Skeletal muscle satellite cell (primary cell): ENCODE results near the gene STRN4.

Experiments
- H3K27me3 ChIP-seq: 2 replicates; pipeline ENCODE4 v1.7.0; 2013; ENCODE audit warnings: low read length; ENCODE audit not compliant: control insufficient read depth, insufficient read depth
- H3K36me3 ChIP-seq: 2 replicates; pipeline ENCODE4 v1.7.0; 2013; ENCODE audit warnings: mild to moderate bottlenecking, control low read depth, low read length; ENCODE audit not compliant: insufficient read depth
- H3K4me1 ChIP-seq: 2 replicates; pipeline ENCODE4 v1.7.0; 2013; ENCODE audit warnings: low read length; ENCODE audit not compliant: control insufficient read depth, insufficient read depth
- H3K4me2 ChIP-seq: 2 replicates; pipeline ENCODE4 v1.7.0; 2013; ENCODE audit warnings: mild to moderate bottlenecking, low read length
- H3K4me3 ChIP-seq: 2 replicates; pipeline ENCODE4 v1.7.0; 2013; ENCODE audit warnings: low read length
- H3K9ac ChIP-seq: 2 replicates; pipeline ENCODE4 v1.7.0; 2013; ENCODE audit warnings: mild to moderate bottlenecking, low read depth, low read length, moderate library complexity
- H3K9me3 ChIP-seq: replicated peaks from 2 replicates; pipeline ENCODE4 v1.7.0; 2013; ENCODE audit warnings: mild to moderate bottlenecking, control low read depth, low read length

STRN4 gene

DNA sequence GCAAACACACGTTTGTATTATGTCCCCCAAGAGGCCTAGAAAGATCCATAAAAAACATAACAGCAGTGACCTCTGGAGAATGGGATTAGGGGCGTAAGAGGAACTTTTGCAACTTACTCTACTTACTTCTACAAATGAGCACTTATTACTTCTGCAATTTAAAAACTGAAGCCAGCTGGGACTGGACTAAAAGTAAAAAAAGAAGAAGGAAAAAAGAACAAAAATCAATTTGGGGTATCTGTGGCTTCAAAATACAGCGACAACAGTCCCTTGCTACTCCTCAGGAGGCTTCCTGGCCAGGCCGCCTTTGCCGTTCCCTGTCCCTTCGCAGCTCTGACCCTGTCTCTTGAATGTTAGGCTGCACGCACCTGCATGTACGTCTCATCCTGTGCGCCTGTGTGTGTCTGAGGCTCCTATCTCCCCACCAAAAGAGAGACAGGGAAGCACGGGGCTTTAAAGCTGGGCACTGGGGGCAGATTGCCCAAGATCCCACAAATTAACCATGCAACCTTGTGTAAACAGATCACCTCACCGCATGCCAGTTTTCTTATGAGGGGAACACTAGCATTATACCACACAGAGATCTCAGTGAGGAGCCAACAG lies 12.5 kb downstream of the STRN4 start:
- Histone ChIP-seq H3K9me3 (no peaks in the 10 kb centered on the region), H3K36me3 (peaks cover 77% of the 10 kb centered on the region), H3K4me3 (no peak overlapping the region), H3K4me2 (no peak overlapping the region), H3K4me1 (peaks cover 37% of the 10 kb centered on the region), H3K27me3 (no peaks in the 10 kb centered on the region), H3K9ac (no peak overlapping the region)

GRCh38 chr19:46732966-46733689 lies 13.1 kb downstream of the STRN4 start:
- Histone ChIP-seq H3K4me3 (no peak overlapping the region), H3K36me3 (peaks cover 76% of the 10 kb centered on the region), H3K9ac (no peak overlapping the region), H3K9me3 (no peaks in the 10 kb centered on the region), H3K4me2 (no peak overlapping the region), H3K4me1 (peaks cover 36% of the 10 kb centered on the region), H3K27me3 (no peaks in the 10 kb centered on the region)

GRCh38 chr19:46732172-46732938 lies 13.9 kb downstream of the STRN4 start:
- H3K9me3 ChIP-seq = no peaks in the 10 kb centered on the region
- no peak overlapping the region for H3K4me2 ChIP-seq
- peaks cover 37% of the 10 kb centered on the region for H3K4me1 ChIP-seq
- no peaks in the 10 kb centered on the region for H3K27me3 ChIP-seq
- H3K36me3 ChIP-seq = peaks cover 77% of the 10 kb centered on the region
- H3K4me3 ChIP-seq = no peak overlapping the region
- no peak overlapping the region for H3K9ac ChIP-seq

DNA sequence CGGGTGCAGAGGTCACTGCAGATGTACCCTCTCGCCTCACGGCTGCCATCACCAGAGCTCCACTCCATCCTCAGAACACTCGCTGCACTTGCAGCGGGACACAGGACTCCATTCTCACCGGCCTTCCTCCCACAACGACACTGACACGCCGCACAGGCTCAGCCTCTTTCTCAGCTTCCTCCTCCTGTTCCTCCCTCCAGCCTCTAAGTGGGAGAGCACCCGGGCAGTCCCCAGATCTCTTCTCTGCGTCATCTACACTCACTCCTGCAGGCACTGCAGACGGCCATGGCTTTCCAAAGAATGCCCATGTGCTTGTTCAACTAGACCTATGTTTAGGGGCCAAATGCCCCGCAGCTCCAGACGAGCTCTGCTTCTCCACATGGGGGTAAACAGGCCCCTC lies 14.7 kb downstream of the STRN4 start:
- H3K36me3 ChIP-seq = peaks cover 76% of the 10 kb centered on the region
- H3K9ac ChIP-seq = no peak overlapping the region
- no peaks in the 10 kb centered on the region for H3K9me3 ChIP-seq
- H3K4me1 ChIP-seq = peaks cover 40% of the 10 kb centered on the region
- H3K4me3 ChIP-seq = no peak overlapping the region
- H3K27me3 ChIP-seq = no peaks in the 10 kb centered on the region
- peak overlapping the region; percentile 40 for H3K4me2 ChIP-seq

DNA sequence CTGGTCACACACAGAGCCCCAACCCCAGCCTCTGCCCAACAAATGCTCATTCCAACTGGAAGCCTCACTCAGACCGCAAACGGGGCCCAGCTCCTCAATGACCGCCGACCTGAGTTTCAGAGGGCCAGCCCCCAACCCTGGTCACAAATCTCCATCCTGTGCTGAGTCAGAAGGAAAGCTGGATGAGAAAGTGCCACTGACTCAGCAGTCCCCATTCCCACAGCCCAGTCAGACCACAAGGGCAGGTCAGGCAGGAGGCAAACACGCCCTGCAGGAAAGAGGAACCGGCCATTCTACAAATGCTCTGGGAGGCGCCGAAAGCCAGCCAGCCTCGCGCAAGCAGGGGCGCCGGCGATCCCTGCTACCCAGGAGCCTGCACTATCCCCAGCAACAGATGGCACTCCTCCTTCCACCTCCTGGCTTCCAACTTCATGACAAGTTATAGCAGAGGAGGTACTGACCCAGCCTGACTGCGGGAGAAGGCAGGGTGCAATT lies 15.2 kb downstream of the STRN4 start:
- peaks cover 79% of the 10 kb centered on the region for H3K36me3 ChIP-seq
- H3K9me3 ChIP-seq = no peaks in the 10 kb centered on the region
- peak overlapping the region; percentile 40 for H3K4me2 ChIP-seq
- H3K4me3 ChIP-seq = no peak overlapping the region
- peaks cover 40% of the 10 kb centered on the region for H3K4me1 ChIP-seq
- no peak overlapping the region for H3K9ac ChIP-seq
- no peaks in the 10 kb centered on the region for H3K27me3 ChIP-seq

- Histone ChIP-seq H3K36me3 (peaks cover 84% of the 10 kb centered on the region), H3K27me3 (no peaks in the 10 kb centered on the region), H3K9ac (no peak overlapping the region), H3K4me2 (peak overlapping the region; percentile 40), H3K9me3 (no peaks in the 10 kb centered on the region), H3K4me3 (no peak overlapping the region), H3K4me1 (peaks cover 40% of the 10 kb centered on the region)
Measured at GRCh38 chr19:46730595-46730994, 15.7 kb downstream of the STRN4 start.

- Histone ChIP-seq H3K4me3 (no peak overlapping the region), H3K4me1 (peaks cover 40% of the 10 kb centered on the region)
Measured at GRCh38 chr19:46730187-46730586, 16.1 kb downstream of the STRN4 start.

DNA sequence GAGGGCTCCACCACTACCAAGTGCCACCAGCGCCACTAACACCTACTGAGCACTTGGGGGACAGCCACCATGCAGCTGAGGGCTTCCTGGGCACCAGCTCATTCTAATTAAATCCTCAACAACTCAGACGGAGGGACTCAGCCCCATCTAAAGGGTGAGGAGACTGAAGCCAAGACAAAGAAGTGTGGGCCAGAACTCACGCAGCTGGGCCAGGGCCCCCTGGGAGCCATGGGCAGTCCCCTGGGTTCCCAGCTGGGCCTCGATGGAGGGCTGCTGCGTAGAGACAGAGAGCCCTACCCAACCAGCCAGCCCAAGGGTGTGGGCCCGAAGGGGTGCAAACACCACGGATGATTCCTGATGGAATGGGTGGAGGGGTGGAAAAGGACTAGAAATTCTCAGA lies 16.6 kb downstream of the STRN4 start:
- no peak overlapping the region for H3K4me2 ChIP-seq
- peaks cover 90% of the 10 kb centered on the region for H3K36me3 ChIP-seq
- H3K4me1 ChIP-seq = peaks cover 40% of the 10 kb centered on the region
- no peak overlapping the region for H3K4me3 ChIP-seq
- no peaks in the 10 kb centered on the region for H3K9me3 ChIP-seq
- H3K27me3 ChIP-seq = no peaks in the 10 kb centered on the region
- no peak overlapping the region for H3K9ac ChIP-seq

More at GRCh38 chr19:46730187-46730586, 16.1 kb downstream of the STRN4 start:
- no peaks in the 10 kb centered on the region for H3K9me3 ChIP-seq
- H3K27me3 ChIP-seq = no peaks in the 10 kb centered on the region
- peaks cover 87% of the 10 kb centered on the region for H3K36me3 ChIP-seq
- H3K9ac ChIP-seq = no peak overlapping the region
- H3K4me2 ChIP-seq = no peak overlapping the region

DNA sequence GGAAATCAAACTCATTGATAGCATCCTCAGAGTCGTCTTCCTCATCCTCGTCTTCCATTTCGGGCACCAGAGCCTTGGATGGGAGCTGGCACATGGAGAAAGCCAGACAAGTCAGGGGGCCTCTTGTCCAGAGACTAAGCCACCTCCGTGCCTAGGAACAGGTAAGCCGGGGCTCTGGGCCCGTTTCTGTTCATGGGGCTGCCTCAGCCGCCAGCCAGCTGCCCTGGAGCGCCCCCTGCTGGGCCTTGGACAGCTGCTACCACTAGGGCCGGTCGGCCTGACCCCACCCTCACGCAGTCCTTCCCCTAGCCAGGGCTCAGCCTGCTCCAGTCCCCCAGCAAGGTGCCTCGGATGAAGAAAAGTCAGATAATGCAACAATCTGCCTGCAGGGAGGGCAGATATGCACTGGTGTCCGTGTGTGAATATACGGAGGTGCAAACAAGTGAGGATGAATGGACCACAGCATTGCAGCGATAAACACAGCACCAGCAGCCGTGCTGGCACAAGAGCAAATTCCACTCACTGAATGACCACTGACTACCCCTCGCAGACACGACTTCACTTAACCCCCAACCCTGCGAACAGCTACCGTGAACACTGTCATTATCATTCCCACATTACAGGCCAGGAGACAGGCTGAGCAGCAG lies 17.4 kb downstream of the STRN4 start:
- Histone ChIP-seq H3K9ac (no peak overlapping the region), H3K36me3 (peaks cover 92% of the 10 kb centered on the region), H3K4me3 (no peak overlapping the region), H3K4me2 (no peak overlapping the region), H3K4me1 (peaks cover 35% of the 10 kb centered on the region), H3K27me3 (no peaks in the 10 kb centered on the region), H3K9me3 (no peaks in the 10 kb centered on the region)

- Histone ChIP-seq H3K4me3 (no peak overlapping the region), H3K9me3 (no peaks in the 10 kb centered on the region), H3K4me1 (peaks cover 32% of the 10 kb centered on the region), H3K36me3 (peaks cover 91% of the 10 kb centered on the region), H3K4me2 (no peak overlapping the region), H3K9ac (no peak overlapping the region), H3K27me3 (no peaks in the 10 kb centered on the region)
Measured at GRCh38 chr19:46728208-46728607, 18.0 kb downstream of the STRN4 start.

DNA sequence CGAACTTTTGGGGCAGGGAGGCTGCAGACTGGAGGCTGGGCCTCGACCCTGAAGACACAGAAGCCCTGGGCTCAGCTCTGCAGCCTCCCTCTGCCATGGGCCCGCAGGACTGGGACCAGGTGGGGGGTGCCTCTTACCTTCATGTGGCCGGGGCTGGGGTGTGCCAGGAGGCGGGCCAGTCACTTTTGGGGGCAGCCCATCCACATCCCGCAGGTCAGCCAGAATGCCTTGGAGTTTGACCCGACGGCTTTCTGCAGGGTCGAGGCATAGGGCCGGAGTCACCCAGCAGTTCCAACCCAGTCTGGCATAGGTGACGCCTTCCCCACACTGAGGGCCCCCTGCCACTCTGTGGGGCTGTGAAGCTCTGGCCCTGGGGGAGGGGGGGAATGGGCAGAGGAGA lies 18.5 kb downstream of the STRN4 start:
- Histone ChIP-seq H3K4me1 (peaks cover 31% of the 10 kb centered on the region), H3K4me2 (no peak overlapping the region), H3K27me3 (no peaks in the 10 kb centered on the region), H3K36me3 (peaks cover 91% of the 10 kb centered on the region), H3K9me3 (no peaks in the 10 kb centered on the region), H3K4me3 (no peak overlapping the region), H3K9ac (no peak overlapping the region)
